ENCODE measurements around the gene ABHD14A. TPM values are rescaled to one million over a fixed set of nuclear protein-coding genes. Genes with fewer than 3 reads are reported as not detected.
A peak's percentile ranks its signal among the peaks of the same experiment; 100 is the strongest.

ABHD14A gene
- total and polyA plus RNA-seq, 2 of the 13 experiments (the other 11 are each of a cell fraction or from before 2014, with no cell fraction given), result 29.5 to 46.9 TPM

- TF ChIP-seq HBP1 (CRISPR knock-in tag; IDR thresholded peaks at IDR 0.05; ENCODE audit: low read depth) (no peak), HOMEZ (CRISPR knock-in tag; IDR thresholded peaks at IDR 0.05; ENCODE audit: low read depth) (no peak), PATZ1 (CRISPR knock-in tag; IDR thresholded peaks at IDR 0.05) (peak; percentile 63), KDM1A (CRISPR knock-in tag; IDR thresholded peaks at IDR 0.05) (no peak), CENPX (CRISPR knock-in tag; IDR thresholded peaks at IDR 0.05) (no peak), TARDBP (CRISPR knock-in tag; IDR thresholded peaks at IDR 0.05) (no peak), FOXO4 (CRISPR knock-in tag; conservative IDR thresholded peaks at IDR 0.05) (no peak), ZBTB8A (CRISPR knock-in tag; IDR thresholded peaks at IDR 0.05; ENCODE audit: borderline replicate concordance, low read depth) (no peak), SNRNP70 (IDR thresholded peaks at IDR 0.05; ENCODE audit: low read depth, low read length) (no peak), ZBTB7B (CRISPR knock-in tag; IDR thresholded peaks at IDR 0.05) (0 out of 2 replicates have a peak, but pooled peaks have one; percentile 47), ZNF883 (CRISPR knock-in tag; IDR thresholded peaks at IDR 0.05; ENCODE audit: not compliant biosample characterization) (no peak), MTA1 (CRISPR knock-in tag; IDR thresholded peaks at IDR 0.05; ENCODE audit: borderline replicate concordance) (no peak), ZBTB34 (CRISPR knock-in tag; IDR thresholded peaks at IDR 0.05) (no peak), ZNF816 (CRISPR knock-in tag; IDR thresholded peaks at IDR 0.05; ENCODE audit: borderline replicate concordance) (no peak), ATF7-NPFF (CRISPR knock-in tag; IDR thresholded peaks at IDR 0.05; ENCODE audit: low read depth) (no peak), ZNF614 (CRISPR knock-in tag; IDR thresholded peaks at IDR 0.05; ENCODE audit: borderline replicate concordance) (no peak), THAP11 (CRISPR knock-in tag; IDR thresholded peaks at IDR 0.05) (no peak), MTERF4 (CRISPR knock-in tag; IDR thresholded peaks at IDR 0.05) (no peak), YEATS4 (CRISPR knock-in tag; IDR thresholded peaks at IDR 0.05; ENCODE audit: borderline replicate concordance) (no peak), SMAD3 (CRISPR knock-in tag; IDR thresholded peaks at IDR 0.05) (no peak)
Observed at GRCh38 chr3:51986010-51986947, 11.4 kb downstream of the ABHD14A start (continued).

Data from HepG2 (cell line).